Measurements from ENCODE around the gene FAM174B. TPM values are rescaled to one million over a fixed set of nuclear protein-coding genes. Genes with fewer than 3 reads are reported as not detected.

FAM174B gene
- total and polyA plus RNA-seq, 2 donors: 8.7 to 8.8 TPM

DNA sequence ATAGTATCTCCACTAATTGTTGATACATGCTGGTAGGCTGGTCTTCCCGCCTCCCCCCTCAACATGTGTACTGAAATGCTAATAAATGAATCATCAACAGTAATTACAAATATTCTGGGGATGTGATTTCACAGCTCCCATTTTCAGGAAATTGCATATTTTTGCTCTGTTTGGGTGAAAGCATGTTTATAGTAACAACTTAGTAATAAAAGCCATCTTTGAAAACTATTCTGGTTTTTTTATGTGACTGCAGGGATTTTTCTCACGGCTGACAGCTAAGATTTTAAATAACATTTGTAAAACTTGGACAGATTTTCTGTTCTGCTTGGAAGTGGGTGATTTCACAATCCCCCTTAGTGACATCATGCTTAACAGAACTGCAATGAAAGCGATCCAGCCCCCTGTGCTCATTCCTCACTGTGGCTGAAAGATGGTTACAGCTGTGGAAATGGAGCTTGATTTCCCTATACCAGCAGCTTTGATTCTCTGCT, 25.6 kb upstream of the FAM174B start:
- no peaks in the 10 kb centered on the region for H3K4me1 ChIP-seq (ENCODE audit: control insufficient read depth in 2 of 2, insufficient read depth in 2 of 2, low read length in 2 of 2)
- H3K27ac ChIP-seq (ENCODE audit: low read depth in 1 of 2, low read length in 1 of 2): no peak overlapping the region
- 85% methylated on average over 3 of the region's 3 CpGs for WGBS
- no peaks in the 10 kb centered on the region for H3K36me3 ChIP-seq (ENCODE audit: control insufficient read depth in 2 of 2, insufficient read depth in 2 of 2, low read length in 1 of 2)
- H3K27me3 ChIP-seq (ENCODE audit: control insufficient read depth in 2 of 2, insufficient read depth in 1 of 2, low read length in 1 of 2): no peaks in the 10 kb centered on the region
- no peaks in the 10 kb centered on the region for H3K9me3 ChIP-seq (ENCODE audit: control insufficient read depth in 2 of 2, insufficient read depth in 1 of 2, low read length in 1 of 2)
- no peak for DNase-seq (ENCODE audit: low read depth in 6 of 9, low spot score in 9 of 9)
- no peak overlapping the region for H3K4me3 ChIP-seq (ENCODE audit: low read length in 2 of 2)

DNA sequence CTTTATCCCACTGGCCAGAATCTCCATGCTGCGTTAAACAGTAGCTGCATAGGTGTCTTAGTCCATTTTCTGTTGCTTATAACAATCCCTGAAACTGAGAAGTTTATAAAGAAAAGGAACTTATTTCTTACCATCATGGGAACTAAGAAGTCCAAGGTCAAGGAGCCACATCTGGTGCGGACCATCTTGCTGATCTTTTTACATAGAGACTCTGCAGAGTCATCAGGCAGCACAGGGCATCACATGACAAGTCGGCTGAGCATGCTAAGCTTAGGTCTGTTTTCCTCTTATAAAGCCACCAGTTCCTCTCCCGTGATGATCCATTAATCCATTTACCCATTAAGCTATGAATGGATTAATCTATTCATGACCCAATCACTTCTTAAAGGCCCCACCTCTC, 22.4 kb upstream of the FAM174B start:
- Histone ChIP-seq H3K27me3 (ENCODE audit: control insufficient read depth in 2 of 2, insufficient read depth in 1 of 2, low read length in 1 of 2) (no peaks in the 10 kb centered on the region), H3K9me3 (ENCODE audit: control insufficient read depth in 2 of 2, insufficient read depth in 1 of 2, low read length in 1 of 2) (no peaks in the 10 kb centered on the region), H3K36me3 (ENCODE audit: control insufficient read depth in 2 of 2, insufficient read depth in 2 of 2, low read length in 1 of 2) (no peaks in the 10 kb centered on the region), H3K27ac (ENCODE audit: low read depth in 1 of 2, low read length in 1 of 2) (no peak overlapping the region), H3K4me1 (ENCODE audit: control insufficient read depth in 2 of 2, insufficient read depth in 2 of 2, low read length in 2 of 2) (no peaks in the 10 kb centered on the region), H3K4me3 (ENCODE audit: low read length in 2 of 2) (no peak overlapping the region)
- 66% methylated on average over 4 of the region's 4 CpGs for WGBS
- DNase-seq (ENCODE audit: low read depth in 6 of 9, low spot score in 9 of 9): no peak

DNA sequence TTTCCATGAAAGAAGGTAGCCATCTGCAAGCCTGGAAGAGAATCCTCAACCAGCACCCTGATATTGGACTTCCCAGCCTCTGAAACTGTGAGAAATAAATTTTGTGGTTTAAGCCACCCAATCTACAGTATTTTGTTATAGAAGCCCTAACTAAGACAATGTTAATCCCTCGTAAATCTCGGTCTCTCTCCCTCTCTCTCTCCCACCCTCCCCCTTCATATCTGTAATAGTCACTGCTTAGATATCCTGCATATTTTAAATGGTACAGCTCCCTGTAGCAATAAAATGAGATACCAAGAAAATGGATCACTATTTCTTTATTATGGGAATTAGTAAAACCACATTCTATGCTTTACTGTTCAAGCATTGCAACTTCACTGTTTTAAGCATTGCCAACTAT, 21.0 kb upstream of the FAM174B start:
- Histone ChIP-seq H3K36me3 (ENCODE audit: control insufficient read depth in 2 of 2, insufficient read depth in 2 of 2, low read length in 1 of 2) (no peaks in the 10 kb centered on the region), H3K9me3 (ENCODE audit: control insufficient read depth in 2 of 2, insufficient read depth in 1 of 2, low read length in 1 of 2) (no peaks in the 10 kb centered on the region), H3K4me1 (ENCODE audit: control insufficient read depth in 2 of 2, insufficient read depth in 2 of 2, low read length in 2 of 2) (no peaks in the 10 kb centered on the region), H3K27ac (ENCODE audit: low read depth in 1 of 2, low read length in 1 of 2) (no peak overlapping the region), H3K4me3 (ENCODE audit: low read length in 2 of 2) (no peak overlapping the region), H3K27me3 (ENCODE audit: control insufficient read depth in 2 of 2, insufficient read depth in 1 of 2, low read length in 1 of 2) (no peaks in the 10 kb centered on the region)
- no peak for DNase-seq (ENCODE audit: low read depth in 6 of 9, low spot score in 9 of 9)
- WGBS: 99% methylated on average over 2 of the region's 2 CpGs

DNA sequence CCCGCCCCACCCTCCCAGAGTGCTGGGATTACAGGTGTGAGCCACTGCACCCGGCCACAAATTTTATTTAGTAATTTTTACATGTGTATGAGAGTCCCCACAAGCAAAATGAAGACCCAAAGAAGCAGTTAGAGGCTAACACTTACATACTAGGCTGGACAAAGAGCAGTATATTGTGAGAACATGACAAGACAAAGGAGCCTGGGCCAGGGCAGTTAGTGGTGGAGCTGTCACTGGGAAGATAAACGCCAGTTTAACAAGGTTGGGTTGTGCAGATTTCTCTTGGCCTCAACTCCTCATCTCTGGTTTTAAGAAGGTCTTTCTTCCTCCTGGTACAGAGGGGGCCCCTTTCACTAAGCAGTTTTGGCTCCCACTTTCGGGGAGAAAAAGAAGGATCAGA, 19.9 kb upstream of the FAM174B start:
- 97% methylated on average over 4 of the region's 4 CpGs for WGBS
- no peaks in the 10 kb centered on the region for H3K9me3 ChIP-seq (ENCODE audit: control insufficient read depth in 2 of 2, insufficient read depth in 1 of 2, low read length in 1 of 2)
- H3K4me1 ChIP-seq (ENCODE audit: control insufficient read depth in 2 of 2, insufficient read depth in 2 of 2, low read length in 2 of 2): no peaks in the 10 kb centered on the region
- no peak overlapping the region for H3K27ac ChIP-seq (ENCODE audit: low read depth in 1 of 2, low read length in 1 of 2)
- no peaks in the 10 kb centered on the region for H3K27me3 ChIP-seq (ENCODE audit: control insufficient read depth in 2 of 2, insufficient read depth in 1 of 2, low read length in 1 of 2)
- H3K36me3 ChIP-seq (ENCODE audit: control insufficient read depth in 2 of 2, insufficient read depth in 2 of 2, low read length in 1 of 2): no peaks in the 10 kb centered on the region
- no peak overlapping the region for H3K4me3 ChIP-seq (ENCODE audit: low read length in 2 of 2)
- DNase-seq (ENCODE audit: low read depth in 6 of 9, low spot score in 9 of 9): no peak

DNA sequence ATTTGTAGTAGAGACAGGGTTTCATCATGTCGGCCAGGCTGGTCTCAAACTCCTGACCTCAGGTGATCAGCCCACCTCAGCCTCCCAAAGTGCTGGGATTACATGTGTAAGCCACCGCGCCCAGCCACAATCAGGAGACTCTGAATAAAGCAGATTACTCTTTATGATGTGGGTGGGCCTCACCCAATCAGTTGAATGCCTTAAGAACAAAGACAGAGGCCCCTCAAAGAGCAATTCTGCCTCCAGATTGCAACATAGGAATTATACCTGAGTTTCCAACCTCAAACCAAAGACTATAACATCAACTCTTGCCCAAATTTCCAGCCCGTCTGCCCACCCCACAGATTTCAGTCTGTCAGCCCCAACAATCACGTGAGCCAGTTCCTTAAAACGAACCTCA, 18.8 kb upstream of the FAM174B start:
- WGBS: 91% methylated on average over 6 of the region's 6 CpGs
- H3K4me3 ChIP-seq (ENCODE audit: low read length in 2 of 2): no peak overlapping the region
- H3K36me3 ChIP-seq (ENCODE audit: control insufficient read depth in 2 of 2, insufficient read depth in 2 of 2, low read length in 1 of 2): no peaks in the 10 kb centered on the region
- no peaks in the 10 kb centered on the region for H3K9me3 ChIP-seq (ENCODE audit: control insufficient read depth in 2 of 2, insufficient read depth in 1 of 2, low read length in 1 of 2)
- H3K27ac ChIP-seq (ENCODE audit: low read depth in 1 of 2, low read length in 1 of 2): no peak overlapping the region
- no peaks in the 10 kb centered on the region for H3K4me1 ChIP-seq (ENCODE audit: control insufficient read depth in 2 of 2, insufficient read depth in 2 of 2, low read length in 2 of 2)
- DNase-seq (ENCODE audit: low read depth in 6 of 9, low spot score in 9 of 9): no peak
- no peaks in the 10 kb centered on the region for H3K27me3 ChIP-seq (ENCODE audit: control insufficient read depth in 2 of 2, insufficient read depth in 1 of 2, low read length in 1 of 2)

DNA sequence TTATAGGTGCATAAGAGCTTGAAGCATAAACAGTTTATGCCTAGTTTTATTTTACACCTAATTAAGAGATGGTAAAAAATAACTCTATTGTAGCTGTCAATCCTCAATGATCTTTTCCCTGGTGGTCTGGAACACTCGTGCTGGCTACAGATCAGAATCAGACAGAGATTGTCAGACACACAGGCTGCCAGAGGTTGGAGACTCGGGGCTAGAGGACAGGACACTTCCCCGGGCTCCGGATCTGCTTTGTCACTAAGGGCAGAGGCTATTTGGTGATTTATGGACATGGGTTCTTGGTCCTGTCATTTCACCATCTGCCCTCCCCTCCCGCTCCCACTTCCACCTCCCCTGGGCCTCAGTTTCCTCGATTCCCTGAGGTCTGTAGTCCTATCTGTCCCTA, 16.5 kb upstream of the FAM174B start:
- no peaks in the 10 kb centered on the region for H3K4me1 ChIP-seq (ENCODE audit: control insufficient read depth in 2 of 2, insufficient read depth in 2 of 2, low read length in 2 of 2)
- no peak overlapping the region for H3K4me3 ChIP-seq (ENCODE audit: low read length in 2 of 2)
- no peaks in the 10 kb centered on the region for H3K9me3 ChIP-seq (ENCODE audit: control insufficient read depth in 2 of 2, insufficient read depth in 1 of 2, low read length in 1 of 2)
- WGBS: 83% methylated on average over 6 of the region's 6 CpGs
- no peak overlapping the region for H3K27ac ChIP-seq (ENCODE audit: low read depth in 1 of 2, low read length in 1 of 2)
- no peaks in the 10 kb centered on the region for H3K36me3 ChIP-seq (ENCODE audit: control insufficient read depth in 2 of 2, insufficient read depth in 2 of 2, low read length in 1 of 2)
- H3K27me3 ChIP-seq (ENCODE audit: control insufficient read depth in 2 of 2, insufficient read depth in 1 of 2, low read length in 1 of 2): no peaks in the 10 kb centered on the region
- DNase-seq (ENCODE audit: low read depth in 6 of 9, low spot score in 9 of 9): no peak

DNA sequence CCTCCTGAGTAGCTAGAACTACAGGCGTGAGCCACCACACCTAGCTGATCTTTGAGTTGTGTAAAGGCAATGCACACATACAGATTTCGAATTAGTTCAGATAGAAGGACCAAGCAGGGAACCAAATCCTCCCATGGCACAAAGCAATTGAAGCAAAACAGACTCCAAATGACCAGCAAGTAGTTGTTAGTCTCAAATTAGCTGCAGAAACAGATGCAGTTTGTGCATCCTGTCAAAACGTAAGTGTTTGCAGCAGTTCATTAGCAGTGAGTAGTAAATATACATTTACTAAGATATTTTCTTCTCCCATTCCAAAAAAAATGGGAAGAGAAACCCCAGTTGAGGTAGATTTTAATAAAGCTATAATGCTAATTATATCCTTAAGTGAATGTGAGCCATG, 15.8 kb upstream of the FAM174B start:
- Histone ChIP-seq H3K27ac (ENCODE audit: low read depth in 1 of 2, low read length in 1 of 2) (no peak overlapping the region), H3K4me3 (ENCODE audit: low read length in 2 of 2) (no peak overlapping the region), H3K36me3 (ENCODE audit: control insufficient read depth in 2 of 2, insufficient read depth in 2 of 2, low read length in 1 of 2) (no peaks in the 10 kb centered on the region), H3K27me3 (ENCODE audit: control insufficient read depth in 2 of 2, insufficient read depth in 1 of 2, low read length in 1 of 2) (no peaks in the 10 kb centered on the region), H3K9me3 (ENCODE audit: control insufficient read depth in 2 of 2, insufficient read depth in 1 of 2, low read length in 1 of 2) (no peaks in the 10 kb centered on the region), H3K4me1 (ENCODE audit: control insufficient read depth in 2 of 2, insufficient read depth in 2 of 2, low read length in 2 of 2) (no peaks in the 10 kb centered on the region)
- DNase-seq (ENCODE audit: low read depth in 6 of 9, low spot score in 9 of 9): no peak
- WGBS: 97% methylated on average over 3 of the region's 3 CpGs

DNA sequence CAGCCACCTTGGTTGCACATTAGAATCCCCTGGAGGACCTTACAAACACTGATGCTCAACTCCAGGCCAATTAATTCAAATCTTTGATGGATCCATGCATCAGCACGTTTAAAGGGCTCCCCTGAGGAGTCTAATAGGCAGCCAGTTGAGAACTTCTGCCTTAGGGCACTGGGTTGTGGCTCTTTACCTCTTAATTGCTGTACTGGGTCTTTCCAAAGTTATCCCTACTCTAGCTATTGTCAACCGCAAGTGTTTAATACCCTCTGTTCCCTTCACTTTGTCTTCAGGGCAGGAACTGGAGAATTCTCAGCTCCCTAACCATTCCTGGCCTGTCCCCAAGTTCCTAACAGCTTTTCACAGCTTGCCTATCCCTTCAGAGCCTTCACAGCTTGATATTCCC, 15.0 kb upstream of the FAM174B start:
- H3K27ac ChIP-seq (ENCODE audit: low read depth in 1 of 2, low read length in 1 of 2): no peak overlapping the region
- no peaks in the 10 kb centered on the region for H3K4me1 ChIP-seq (ENCODE audit: control insufficient read depth in 2 of 2, insufficient read depth in 2 of 2, low read length in 2 of 2)
- no peak overlapping the region for H3K4me3 ChIP-seq (ENCODE audit: low read length in 2 of 2)
- DNase-seq (ENCODE audit: low read depth in 6 of 9, low spot score in 9 of 9): no peak
- no peaks in the 10 kb centered on the region for H3K36me3 ChIP-seq (ENCODE audit: control insufficient read depth in 2 of 2, insufficient read depth in 2 of 2, low read length in 1 of 2)
- H3K9me3 ChIP-seq (ENCODE audit: control insufficient read depth in 2 of 2, insufficient read depth in 1 of 2, low read length in 1 of 2): no peaks in the 10 kb centered on the region
- no peaks in the 10 kb centered on the region for H3K27me3 ChIP-seq (ENCODE audit: control insufficient read depth in 2 of 2, insufficient read depth in 1 of 2, low read length in 1 of 2)
- 87% methylated on average over 2 of the region's 2 CpGs for WGBS

DNA sequence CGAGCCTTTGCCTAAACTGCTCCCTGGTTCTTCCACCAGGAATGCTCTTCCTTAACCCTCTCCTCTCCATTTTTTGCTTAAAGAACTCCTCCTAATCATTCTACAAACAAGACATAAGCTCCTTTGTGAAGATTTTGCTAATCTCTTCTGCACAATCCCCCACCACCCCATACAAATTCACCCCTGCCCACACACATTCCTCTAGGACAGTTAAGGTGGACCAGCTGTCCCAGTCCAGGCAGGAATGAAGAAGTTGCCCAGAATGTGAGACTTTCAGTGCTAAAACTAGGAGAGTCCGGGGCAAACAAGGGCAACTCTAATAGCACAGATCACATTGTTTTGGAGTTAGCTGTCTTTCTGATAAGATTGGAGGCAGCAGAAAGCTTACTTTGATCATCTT, 13.9 kb upstream of the FAM174B start:
- Histone ChIP-seq H3K4me1 (ENCODE audit: control insufficient read depth in 2 of 2, insufficient read depth in 2 of 2, low read length in 2 of 2) (no peaks in the 10 kb centered on the region), H3K4me3 (ENCODE audit: low read length in 2 of 2) (no peak overlapping the region), H3K27ac (ENCODE audit: low read depth in 1 of 2, low read length in 1 of 2) (no peak overlapping the region), H3K36me3 (ENCODE audit: control insufficient read depth in 2 of 2, insufficient read depth in 2 of 2, low read length in 1 of 2) (no peaks in the 10 kb centered on the region), H3K27me3 (ENCODE audit: control insufficient read depth in 2 of 2, insufficient read depth in 1 of 2, low read length in 1 of 2) (no peaks in the 10 kb centered on the region), H3K9me3 (ENCODE audit: control insufficient read depth in 2 of 2, insufficient read depth in 1 of 2, low read length in 1 of 2) (no peaks in the 10 kb centered on the region)
- 96% methylated on average over 2 of the region's 2 CpGs for WGBS
- no peak for DNase-seq (ENCODE audit: low read depth in 6 of 9, low spot score in 9 of 9)

DNA sequence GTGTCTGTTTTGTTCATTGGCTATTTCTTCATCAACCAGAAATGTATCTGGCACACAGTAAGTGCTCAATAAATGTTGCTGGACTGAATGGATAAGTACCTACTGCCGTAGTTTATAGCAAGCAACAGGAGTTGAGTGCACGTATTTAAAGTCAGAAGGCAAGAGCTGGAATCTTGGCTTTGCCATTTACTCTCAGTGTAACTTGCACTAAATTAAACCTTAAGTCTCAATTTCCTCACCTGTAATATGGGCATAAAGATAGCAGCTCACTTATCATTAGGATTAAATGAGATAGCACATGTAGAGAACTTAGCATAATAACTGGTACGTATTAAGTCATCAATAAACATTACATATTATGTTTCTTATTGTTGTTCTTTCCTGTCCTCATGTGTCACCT, 13.0 kb upstream of the FAM174B start:
- DNase-seq (ENCODE audit: low read depth in 6 of 9, low spot score in 9 of 9): no peak
- H3K4me1 ChIP-seq (ENCODE audit: control insufficient read depth in 2 of 2, insufficient read depth in 2 of 2, low read length in 2 of 2): peaks cover 0 to 2% of the 10 kb centered on the region in 2 donors
- WGBS: 81% methylated on average over 3 of the region's 3 CpGs
- no peak overlapping the region for H3K27ac ChIP-seq (ENCODE audit: low read depth in 1 of 2, low read length in 1 of 2)
- no peaks in the 10 kb centered on the region for H3K27me3 ChIP-seq (ENCODE audit: control insufficient read depth in 2 of 2, insufficient read depth in 1 of 2, low read length in 1 of 2)
- H3K9me3 ChIP-seq (ENCODE audit: control insufficient read depth in 2 of 2, insufficient read depth in 1 of 2, low read length in 1 of 2): no peaks in the 10 kb centered on the region
- no peak overlapping the region for H3K4me3 ChIP-seq (ENCODE audit: low read length in 2 of 2)
- no peaks in the 10 kb centered on the region for H3K36me3 ChIP-seq (ENCODE audit: control insufficient read depth in 2 of 2, insufficient read depth in 2 of 2, low read length in 1 of 2)

Measured in thymus (tissue), 11 donors.